IPS-NIHi7 (cell line): ENCODE results near the gene TCF7L2.
A peak's percentile ranks its signal among the peaks of the same experiment; 100 is the strongest.

Experiments
- DNase-seq: peaks from one replicate; pipeline ENCODE4 v3.0.0; 2012; ENCODE audit warnings: mixed read lengths; ENCODE audit errors: extremely low spot score

The TCF7L2 gene

GRCh38 chr10:113124724-113125123, 174.7 kb downstream of the TCF7L2 start:
- no peak for DNase-seq

DNA sequence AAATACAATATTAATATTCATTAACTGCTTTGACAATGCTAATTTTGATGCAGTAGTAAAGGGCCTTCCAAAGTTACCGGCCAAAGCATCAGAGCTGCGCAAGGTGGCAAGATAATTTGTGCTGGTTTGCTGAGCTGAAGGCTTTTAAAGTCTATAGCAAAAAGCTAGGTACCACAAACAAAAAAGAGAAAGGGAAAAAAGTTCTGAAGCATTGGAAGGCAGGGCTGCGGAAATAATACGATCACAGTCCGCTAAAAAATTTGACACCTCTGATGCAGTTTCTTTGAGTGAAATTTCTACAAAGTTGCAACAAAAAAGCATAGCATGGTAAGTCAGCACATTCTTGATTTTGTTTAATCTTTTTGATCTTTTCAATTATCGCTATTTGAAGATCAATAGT, 175.6 kb downstream of the TCF7L2 start:
- no peak for DNase-seq

- DNase-seq, result peak; percentile 73
Measured at GRCh38 chr10:113126229-113127201, 176.5 kb downstream of the TCF7L2 start.

DNA sequence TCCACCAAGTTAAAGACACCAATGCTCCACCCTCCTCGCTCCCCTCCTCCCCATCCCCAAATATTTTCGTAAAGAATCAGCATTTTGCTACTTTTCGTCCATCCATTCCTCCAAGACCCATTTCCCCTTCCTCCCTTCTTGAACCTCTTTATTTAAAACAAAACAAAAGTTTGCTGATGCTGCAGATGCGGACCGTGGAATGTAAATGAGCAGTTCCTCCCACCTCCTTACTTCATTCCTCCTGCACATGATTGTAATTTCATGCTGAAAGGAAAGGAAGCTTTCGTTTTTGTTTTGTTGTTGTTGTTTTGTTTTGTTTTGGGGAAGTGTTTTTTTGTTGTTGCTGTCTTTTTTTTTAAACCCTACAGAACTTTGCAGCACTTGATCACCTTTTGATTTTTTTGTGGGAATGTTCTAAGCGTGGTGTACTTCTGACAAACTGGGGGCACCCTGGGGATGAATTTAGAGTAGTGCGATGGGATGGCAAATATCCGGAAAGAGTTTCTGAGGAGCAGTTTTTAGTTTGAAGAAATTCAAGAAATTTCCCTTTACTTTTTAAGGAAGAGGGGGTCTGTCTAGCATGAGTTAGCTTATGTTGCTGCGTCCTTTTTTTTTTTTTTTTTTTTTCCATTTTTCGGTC, 177.3 kb downstream of the TCF7L2 start:
- DNase-seq, result no peak

DNA sequence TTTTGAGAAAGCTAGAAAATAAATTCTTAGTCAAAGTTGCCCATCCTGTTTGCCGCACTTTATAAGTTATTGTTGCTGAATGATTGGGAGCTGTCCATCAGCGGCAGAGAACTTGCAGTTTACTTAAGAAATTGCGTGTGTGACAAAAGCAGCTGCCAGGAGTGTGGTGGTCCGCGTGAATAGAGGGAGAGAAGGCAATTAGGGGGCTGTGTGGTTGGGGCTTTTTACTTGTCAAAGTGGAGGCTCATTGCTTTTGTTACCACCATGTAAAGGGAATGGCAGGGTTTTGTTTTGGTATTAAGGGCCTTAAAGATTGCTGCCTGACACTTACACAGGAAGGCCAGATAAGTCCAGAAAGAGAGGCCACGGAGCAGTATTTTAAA, 177.8 kb downstream of the TCF7L2 start:
- DNase-seq, result no peak

GRCh38 chr10:113128450-113129070, 178.5 kb downstream of the TCF7L2 start:
- no peak for DNase-seq

DNA sequence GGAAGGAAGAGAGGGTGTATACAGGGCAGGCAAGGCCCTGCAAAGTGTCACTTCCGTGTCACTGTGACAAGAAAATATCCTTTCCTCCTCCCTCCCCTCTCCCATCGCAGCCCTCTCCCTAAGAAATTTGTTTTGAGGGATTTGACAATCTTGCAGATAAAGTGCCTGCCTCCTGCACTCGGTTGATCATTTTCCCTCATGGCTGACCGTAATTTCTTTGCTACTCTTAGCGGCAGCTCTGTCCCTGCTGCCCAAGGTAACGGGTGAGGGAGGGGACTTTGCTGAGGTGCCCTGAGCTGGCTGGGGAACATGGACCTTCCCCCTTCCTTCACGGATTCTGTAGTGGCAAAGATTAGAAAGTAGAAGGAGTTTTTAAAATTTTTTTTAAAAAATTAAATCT, 179.1 kb downstream of the TCF7L2 start:
- no peak for DNase-seq

DNA sequence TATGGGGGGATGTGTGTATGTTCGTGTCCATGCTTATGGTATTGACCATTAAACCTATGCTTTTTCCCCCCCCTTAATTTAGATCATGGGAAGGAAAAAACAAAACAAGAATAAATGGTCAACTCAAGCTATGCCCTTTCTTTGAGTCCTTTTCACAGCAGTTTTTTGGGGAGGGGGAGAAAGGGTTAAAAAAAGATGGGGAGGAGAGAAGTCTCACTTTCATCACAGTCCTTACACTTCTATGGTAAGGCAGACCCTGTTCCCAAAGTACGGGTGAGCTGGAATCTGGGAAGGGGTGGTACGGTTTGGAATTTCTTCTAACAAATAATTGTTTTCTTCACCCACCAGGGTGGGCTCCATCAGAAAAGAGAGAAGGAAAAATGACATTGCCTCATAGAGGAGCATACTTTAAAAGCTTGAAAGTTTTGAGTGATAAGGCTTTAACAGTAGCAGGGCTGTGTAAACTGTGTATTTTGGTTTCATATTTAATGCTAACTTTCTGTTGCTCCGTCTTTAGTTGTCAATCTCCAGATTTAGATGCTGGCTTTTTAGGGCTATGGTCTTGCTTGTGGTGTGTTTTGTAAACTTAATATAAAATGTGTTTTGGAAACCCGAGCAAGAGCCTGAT, 180.1 kb downstream of the TCF7L2 start:
- DNase-seq, result no peak

- no peak for DNase-seq
Measured at GRCh38 chr10:113131613-113132261, 181.7 kb downstream of the TCF7L2 start.

- DNase-seq, result peak; percentile 57
Measured at GRCh38 chr10:113132591-113133121, 182.6 kb downstream of the TCF7L2 start.

DNA sequence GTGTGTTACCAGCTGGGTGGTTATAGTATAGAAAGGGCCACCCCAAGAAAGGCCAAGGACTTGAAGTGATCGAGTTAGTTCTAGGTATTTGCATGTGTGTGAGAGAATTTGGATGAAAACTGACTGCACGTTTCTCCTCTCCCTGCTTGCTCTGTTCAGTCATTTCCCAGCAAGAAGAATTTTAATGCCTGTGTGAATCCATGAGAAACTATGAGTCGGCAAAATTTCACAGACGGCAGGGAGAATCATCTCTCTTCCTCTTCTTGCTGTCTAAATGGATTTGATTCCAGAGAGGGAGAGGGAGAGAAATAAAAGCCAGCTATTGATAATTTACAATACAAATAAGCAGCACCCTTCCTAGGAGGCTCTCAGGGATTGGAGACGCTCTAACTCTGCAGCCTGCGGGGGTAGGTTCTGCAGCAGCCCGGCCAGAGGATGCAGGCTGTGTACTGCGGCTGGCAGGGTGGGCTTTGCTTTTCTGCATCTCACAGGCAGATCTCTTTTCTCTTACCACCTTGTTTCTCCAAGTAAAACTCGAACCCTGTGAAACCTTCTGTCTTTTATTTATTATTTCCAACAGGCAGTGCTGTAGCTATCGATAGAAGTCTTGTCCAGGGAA, 183.6 kb downstream of the TCF7L2 start:
- DNase-seq, result no peak

DNA sequence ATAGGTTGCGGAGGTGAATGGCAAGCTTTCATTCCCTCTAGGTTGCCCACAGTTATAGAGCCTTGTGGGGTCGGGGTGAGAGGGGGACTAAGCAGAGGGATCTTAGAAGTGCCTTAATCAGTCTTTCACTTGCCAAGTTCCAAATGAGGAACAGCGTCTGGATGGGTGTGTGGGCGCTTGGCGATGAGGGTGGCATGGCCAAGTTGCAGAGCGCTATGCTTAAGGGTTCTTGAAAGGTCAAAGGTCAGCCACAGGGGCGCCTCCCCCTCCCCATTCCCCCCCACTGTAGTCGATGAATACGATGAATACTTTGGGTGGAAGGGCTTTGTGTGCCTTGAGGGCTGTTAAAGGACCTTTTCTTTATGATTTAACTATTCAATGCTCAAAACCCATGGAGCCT, 185.0 kb downstream of the TCF7L2 start:
- peak; percentile 48 for DNase-seq

DNA sequence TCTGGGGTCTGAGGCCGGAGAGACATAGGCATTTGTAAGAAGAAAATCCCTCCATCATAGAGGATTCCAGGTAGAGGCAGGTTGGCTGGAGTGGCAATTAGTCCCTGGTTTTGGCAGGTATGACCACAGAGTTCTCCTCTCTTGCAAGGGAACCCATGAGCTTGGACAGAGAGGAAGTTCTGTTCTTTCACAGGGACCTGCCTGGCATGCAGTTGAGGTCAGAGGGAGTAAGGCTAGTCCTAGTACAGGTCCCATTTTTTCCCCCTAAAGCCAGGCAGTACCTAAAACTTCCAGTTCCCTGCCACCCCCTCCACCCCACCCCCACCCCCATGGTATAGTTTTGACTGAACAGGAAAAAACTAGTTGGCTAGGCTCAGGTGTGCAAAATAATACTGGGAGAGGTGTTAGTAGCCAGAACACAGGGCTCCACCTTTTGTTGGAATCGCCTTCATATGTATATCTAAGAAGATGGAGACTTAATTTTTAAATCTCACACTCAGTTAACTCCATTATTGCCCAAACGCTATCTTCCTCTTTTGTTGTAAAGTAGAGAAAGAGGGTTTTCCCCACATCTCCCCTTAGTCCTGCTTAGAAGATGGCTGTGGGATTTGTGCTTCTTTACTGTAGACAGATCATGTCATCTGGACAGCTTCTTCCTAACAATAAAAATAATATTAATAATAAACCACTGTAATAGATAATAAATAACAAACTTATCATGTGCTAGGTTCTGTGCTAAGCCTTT, 188.1 kb downstream of the TCF7L2 start:
- DNase-seq, result no peak

- DNase-seq, result no peak
Measured at GRCh38 chr10:113138937-113139585, 189.0 kb downstream of the TCF7L2 start.

GRCh38 chr10:113139699-113140098, 189.7 kb downstream of the TCF7L2 start:
- DNase-seq, result no peak

DNA sequence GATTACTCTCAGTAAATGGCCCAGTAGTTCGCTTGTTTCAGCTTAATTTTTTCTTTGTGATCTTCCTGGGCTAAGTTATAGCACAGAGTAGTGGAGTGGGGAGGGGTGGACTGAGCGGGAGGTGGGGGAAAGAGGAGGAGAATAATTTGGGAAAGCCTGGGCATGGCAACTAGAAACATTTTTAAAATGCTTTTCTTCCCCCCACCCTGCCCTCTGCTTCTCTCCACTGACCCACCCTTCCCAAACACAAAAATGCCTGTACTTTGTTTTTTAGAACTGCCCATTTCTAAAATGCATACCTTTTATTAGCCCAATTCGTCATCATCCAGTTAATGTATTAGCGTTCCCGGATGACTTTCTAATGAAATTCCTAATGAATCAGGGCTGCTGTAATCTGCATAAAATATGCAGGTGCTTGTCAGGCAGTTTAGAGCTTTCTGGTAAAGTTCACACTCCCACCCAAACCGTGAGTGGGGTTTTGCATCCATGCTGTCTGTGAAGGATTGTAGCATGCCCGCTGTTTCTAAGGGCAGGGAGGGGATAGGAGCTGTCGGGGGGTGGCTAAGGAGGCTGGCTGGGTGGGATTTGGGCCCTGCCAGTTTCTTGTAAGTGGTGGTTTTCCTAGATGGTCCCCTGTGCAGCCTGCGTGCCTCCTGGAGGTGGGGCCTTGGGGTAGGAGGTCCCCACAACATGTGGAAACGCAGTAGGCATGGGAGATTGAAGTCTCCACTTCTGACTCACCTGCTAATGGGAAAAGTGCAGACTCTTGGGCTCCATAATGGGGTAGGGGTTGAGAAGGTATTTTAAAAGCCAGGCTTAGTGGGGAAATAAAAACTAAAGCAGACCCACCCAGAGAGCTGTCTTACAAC, 190.3 kb downstream of the TCF7L2 start:
- no peak for DNase-seq

DNA sequence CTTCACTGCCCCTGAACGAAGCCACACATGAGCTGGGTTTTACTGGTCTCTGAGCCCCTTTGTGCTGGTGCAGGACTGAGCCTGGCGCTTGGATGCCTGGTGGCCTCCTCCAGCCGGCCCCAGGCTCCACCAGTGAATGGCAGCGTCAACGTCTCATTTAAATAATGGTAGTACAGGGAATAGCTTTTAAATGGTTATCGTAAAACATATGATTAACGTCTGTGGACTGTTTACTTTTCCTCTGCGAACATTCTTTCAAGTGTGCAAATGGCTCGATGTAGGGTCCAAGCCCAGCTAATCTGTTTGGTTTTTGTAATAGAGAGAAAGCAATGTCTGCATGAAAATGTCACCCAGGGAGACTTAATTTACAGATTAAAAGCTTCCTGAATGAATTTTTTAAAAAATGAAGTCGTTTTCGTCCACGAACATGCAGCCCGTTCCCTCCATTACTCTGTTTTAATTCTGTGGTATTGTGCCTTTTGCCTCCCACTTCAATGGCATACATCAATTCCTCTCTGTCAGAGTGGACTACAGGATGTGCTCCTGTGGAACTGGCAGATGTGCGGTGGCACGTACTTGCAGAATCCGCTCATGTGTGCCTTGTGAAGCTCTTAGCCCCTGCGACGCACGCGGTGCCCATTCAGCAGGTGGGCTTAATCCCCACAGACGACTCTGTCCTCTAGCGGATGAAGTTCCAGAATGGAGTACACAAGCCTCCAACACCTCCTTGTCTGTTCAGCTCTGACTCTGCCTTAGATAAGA, 192.7 kb downstream of the TCF7L2 start:
- DNase-seq, result no peak

GRCh38 chr10:113144576-113144975, 194.5 kb downstream of the TCF7L2 start:
- DNase-seq, result no peak
